ENCODE measurements around the gene MAG.
A peak's percentile ranks its signal among the peaks of the same experiment; 100 is the strongest.

Gene MAG

GRCh38 chr19:35265126-35265899, 26.6 kb upstream of the MAG start:
- DNase-seq (ENCODE audit: low spot score): no peak

GRCh38 chr19:35265900-35266519, 26.0 kb upstream of the MAG start:
- no peak for DNase-seq (ENCODE audit: low spot score)

GRCh38 chr19:35266520-35267352, 25.2 kb upstream of the MAG start:
- DNase-seq (ENCODE audit: low spot score): no peak

GRCh38 chr19:35267353-35267817, 24.6 kb upstream of the MAG start:
- peak; percentile 27 for DNase-seq (ENCODE audit: low spot score)

- DNase-seq (ENCODE audit: low spot score): peak; percentile 44
Observed at GRCh38 chr19:35267818-35268535, 24.0 kb upstream of the MAG start.

GRCh38 chr19:35268536-35269437, 23.2 kb upstream of the MAG start, which contains the start of gene USF2:
Gene USF2 (plus strand): TSS chr19:35268962. CDS start chr19:35269102, 140 bp downstream.
- DNase-seq (ENCODE audit: low spot score): peak; percentile 65

- peak; percentile 76 for DNase-seq (ENCODE audit: low spot score)
Observed at GRCh38 chr19:35269438-35270117, 22.4 kb upstream of the MAG start.

- no peak for DNase-seq (ENCODE audit: low spot score)
Observed at GRCh38 chr19:35270381-35270811, 21.6 kb upstream of the MAG start.

- DNase-seq (ENCODE audit: low spot score): no peak
Observed at GRCh38 chr19:35271546-35271945, 20.4 kb upstream of the MAG start.

- no peak for DNase-seq (ENCODE audit: low spot score)
Observed at GRCh38 chr19:35272122-35272719, 19.7 kb upstream of the MAG start.

GRCh38 chr19:35272954-35273649, 18.9 kb upstream of the MAG start:
- peak; percentile 27 for DNase-seq (ENCODE audit: low spot score)

- no peak for DNase-seq (ENCODE audit: low spot score)
Observed at GRCh38 chr19:35273686-35274259, 18.2 kb upstream of the MAG start.

GRCh38 chr19:35274323-35274722, 17.6 kb upstream of the MAG start:
- no peak for DNase-seq (ENCODE audit: low spot score)

- DNase-seq (ENCODE audit: low spot score): no peak
Observed at GRCh38 chr19:35276706-35277281, 15.2 kb upstream of the MAG start.

- no peak for DNase-seq (ENCODE audit: low spot score)
Observed at GRCh38 chr19:35278578-35279284, 13.2 kb upstream of the MAG start.

GRCh38 chr19:35279374-35279773, 12.6 kb upstream of the MAG start:
- DNase-seq (ENCODE audit: low spot score): no peak

- DNase-seq (ENCODE audit: low spot score): no peak
Observed at GRCh38 chr19:35279985-35280821, 11.8 kb upstream of the MAG start.

All from cerebellar cortex (tissue), 1 donor.